HEK293 (cell line): Measurements from ENCODE around the gene ZNF324.

Experiments
- CTCF ChIA-PET: fragments of 350-600 bp; formaldehyde crosslinking; extraction: SDS; loops from one replicate; lab custom pipeline; 2021; ENCODE audit warnings: antibody characterized with exemption; lab: Yijun Ruan, JAX
- POLR2A ChIA-PET: fragments of 300-600 bp; formaldehyde crosslinking; extraction: SDS; loops from one replicate; lab custom pipeline; 2020; ENCODE audit warnings: antibody characterized with exemption, inconsistent platforms; lab: Yijun Ruan, JAX
- H3K27ac ChIP-seq: fragments of 200-500 bp; sonication (Bioruptor generic); 2 replicates; pipeline ENCODE4 v1.5.1; 2014; ENCODE audit warnings: low read depth, low read length, control low read depth, inconsistent platforms; ENCODE audit errors: extremely low read depth
- H3K36me3 ChIP-seq, 2 experiments: fragments of 200-500 bp in 1 of 2; sonication (Bioruptor generic) in 1 of 2; 1 replicate in 1 of 2; 2 replicates in 1 of 2; pipeline ENCODE4 v1.5.1; 2014 to 2017; ENCODE audit warnings: inconsistent platforms in 2 of 2, low read length in 2 of 2; ENCODE audit not compliant: control insufficient read depth in 2 of 2, insufficient read depth in 1 of 2
- H3K4me1 ChIP-seq: fragments of 200-500 bp; sonication (Bioruptor generic); 2 replicates; pipeline ENCODE4 v1.5.1; 2014; ENCODE audit warnings: mild to moderate bottlenecking, low read length, inconsistent platforms; ENCODE audit not compliant: control insufficient read depth, insufficient read depth
- H3K4me3 ChIP-seq: 2 replicates; pipeline ENCODE4 v1.5.1; 2011; ENCODE audit warnings: low read depth, mild to moderate bottlenecking, control low read depth, low read length, moderate library complexity
- H3K9me3 ChIP-seq: fragments of 200-500 bp; sonication (Bioruptor generic); 2 replicates; pipeline ENCODE4 v1.5.1; 2014; ENCODE audit warnings: low read depth, low read length, inconsistent platforms; ENCODE audit not compliant: control insufficient read depth, insufficient read depth
- HOXC10 ChIP-seq: sonication (generic); formaldehyde crosslinking; IDR thresholded peaks from 2 replicates; pipeline ENCODE4 v1.8.1; 2023; ENCODE audit warnings: mild to moderate bottlenecking, missing genetic modification reagents
- HOXD13 ChIP-seq: sonication (generic); formaldehyde crosslinking; IDR thresholded peaks from 2 replicates; pipeline ENCODE4 v1.8.0; 2022; ENCODE audit warnings: missing genetic modification reagents, borderline replicate concordance
- KLF8 ChIP-seq: fragments of 450-650 bp; formaldehyde crosslinking; IDR thresholded peaks from 2 replicates; pipeline ENCODE4 v1.5.1; 2016; ENCODE audit warnings: missing biosample characterization, missing genetic modification characterization
- OSR2 ChIP-seq: fragments of 450-650 bp; formaldehyde crosslinking; IDR thresholded peaks from 2 replicates; pipeline ENCODE4 v1.5.1; 2016; ENCODE audit warnings: missing biosample characterization, missing genetic modification characterization
- ZFP3 ChIP-seq: fragments of 450-650 bp; formaldehyde crosslinking; IDR thresholded peaks from 2 replicates; pipeline ENCODE4 v1.5.1; 2016; ENCODE audit warnings: low read depth, missing biosample characterization, missing genetic modification characterization
- ZNF112 ChIP-seq: fragments of 450-650 bp; formaldehyde crosslinking; IDR thresholded peaks from 2 replicates; pipeline ENCODE4 v1.5.0; 2017; ENCODE audit warnings: missing biosample characterization, missing genetic modification characterization
- ZNF24 ChIP-seq: fragments of 450-650 bp; formaldehyde crosslinking; IDR thresholded peaks from 2 replicates; pipeline ENCODE4 v1.5.1; 2016; ENCODE audit warnings: missing biosample characterization, missing genetic modification characterization
- ZNF266 ChIP-seq: fragments of 450-650 bp; formaldehyde crosslinking; IDR thresholded peaks from 2 replicates; pipeline ENCODE4 v1.5.1; 2016; ENCODE audit warnings: missing biosample characterization, missing genetic modification characterization, low read depth
- ZNF426 ChIP-seq: fragments of 450-650 bp; formaldehyde crosslinking; IDR thresholded peaks from 2 replicates; pipeline ENCODE4 v1.5.1; 2017; ENCODE audit warnings: missing biosample characterization, missing genetic modification characterization, mild to moderate bottlenecking, inconsistent platforms, moderate library complexity
- ZNF501 ChIP-seq: fragments of 450-650 bp; formaldehyde crosslinking; IDR thresholded peaks from 2 replicates; pipeline ENCODE4 v1.5.1; 2016; ENCODE audit warnings: missing biosample characterization, missing genetic modification characterization
- ZNF670 ChIP-seq: fragments of 450-650 bp; formaldehyde crosslinking; IDR thresholded peaks from 2 replicates; pipeline ENCODE4 v1.5.1; 2016; ENCODE audit warnings: missing biosample characterization, missing genetic modification characterization, low read depth
- TF ChIP-seq, protein P1 (sequence below): sonication (generic); formaldehyde crosslinking; IDR thresholded peaks from 2 replicates; pipeline ENCODE4 v1.8.1; 2022; ENCODE audit warnings: mild to moderate bottlenecking, moderate library complexity, missing genetic modification reagents
- TF ChIP-seq, protein P2 (sequence below): fragments of 450-650 bp; formaldehyde crosslinking; IDR thresholded peaks from 2 replicates; pipeline ENCODE4 v1.5.1; 2016; ENCODE audit warnings: missing biosample characterization, missing genetic modification characterization
- TF ChIP-seq, protein P3 (sequence below): fragments of 450-650 bp; formaldehyde crosslinking; IDR thresholded peaks from 2 replicates; pipeline ENCODE4 v1.5.1; 2016; ENCODE audit warnings: missing biosample characterization, missing genetic modification characterization
- TF ChIP-seq, protein P4 (sequence below): fragments of 450-650 bp; formaldehyde crosslinking; IDR thresholded peaks from 2 replicates; pipeline ENCODE4 v1.5.1; 2016; ENCODE audit warnings: missing biosample characterization, missing genetic modification characterization
- TF ChIP-seq, protein P5 (sequence below): fragments of 450-650 bp; formaldehyde crosslinking; IDR thresholded peaks from 2 replicates; pipeline ENCODE4 v1.5.1; 2016; ENCODE audit warnings: missing biosample characterization, missing genetic modification characterization

The ZNF324 gene

DNA sequence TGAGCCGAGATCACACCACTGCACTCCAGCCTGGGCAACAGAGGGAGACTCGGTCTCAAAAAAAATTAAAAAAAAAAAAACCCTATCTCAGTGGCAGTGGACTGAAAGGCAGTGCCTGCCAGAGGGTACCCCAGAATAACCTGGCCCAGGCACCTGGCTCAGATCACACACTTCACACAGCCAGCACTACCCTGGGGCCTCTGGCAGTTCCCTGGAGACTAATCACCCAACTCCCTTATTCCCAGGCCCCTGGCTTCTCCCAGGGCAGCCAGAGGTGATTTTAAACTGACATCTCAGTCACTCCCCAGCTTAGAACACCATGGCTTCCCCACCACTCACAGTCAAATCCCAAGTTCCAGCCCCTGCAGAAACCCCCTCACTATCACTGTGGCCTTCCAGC is 48.4 kb downstream of the ZNF324 start (continued):
- no peak for TF ChIP-seq ZNF670 (tag by site-specific recombination)

DNA sequence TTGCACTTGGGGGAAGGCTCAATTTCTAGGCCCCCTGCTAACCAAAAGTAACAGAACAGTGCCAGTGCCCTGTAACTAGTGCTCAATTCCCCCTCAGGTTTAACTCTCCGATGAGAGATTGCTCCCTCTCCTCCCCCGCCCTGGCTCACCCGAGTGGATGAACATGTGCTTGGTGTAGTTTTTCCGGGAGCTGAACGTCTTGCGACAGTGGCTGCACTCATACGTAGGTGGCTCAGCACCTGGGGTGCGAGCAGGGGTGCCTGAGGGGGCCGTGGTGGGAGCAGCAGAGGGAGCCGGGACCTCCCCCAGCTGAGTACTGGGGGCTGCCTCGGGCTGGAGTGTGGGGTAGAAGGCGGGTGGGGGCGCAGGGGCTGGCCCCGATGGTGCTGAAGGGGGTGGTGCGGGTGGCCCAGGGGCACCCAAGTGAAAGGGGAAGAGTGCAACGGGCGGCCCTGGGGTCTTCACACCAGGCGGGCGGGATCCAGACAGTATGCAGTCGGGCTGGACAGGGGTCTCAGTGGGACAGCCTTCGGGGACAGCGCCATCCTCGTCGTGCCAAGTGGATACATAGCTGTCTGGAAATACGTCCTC is 49.5 kb downstream of the ZNF324 start:
- Histone ChIP-seq H3K27ac (no peak overlapping the region), H3K4me3 (no peak overlapping the region), H3K4me1 (peaks cover 10% of the 10 kb centered on the region), H3K36me3 (peaks cover 0 to 27% of the 10 kb centered on the region in 2 experiments; a peak in 1 of 3 replicates), H3K9me3 (no peaks in the 10 kb centered on the region)
- POLR2A ChIA-PET = interaction anchor here (0.9 kb wide), 1 partner anchor 28 kb away, joined by 3 read pairs; the partner anchor contains the start of gene TRIM28
- TF ChIP-seq HOXC10 (CRISPR knock-in tag) (0 out of 2 replicates have a peak, but pooled peaks have one; percentile 10), ZNF112 (tag by site-specific recombination) (no peak), ZNF501 (tag by site-specific recombination) (no peak), ZNF426 (tag by site-specific recombination) (no peak)
- CTCF ChIA-PET = interaction anchor here (0.6 kb wide), 1 partner anchor 50 kb away, joined by 5 read pairs; no protein-coding TSS in a partner anchor

DNA sequence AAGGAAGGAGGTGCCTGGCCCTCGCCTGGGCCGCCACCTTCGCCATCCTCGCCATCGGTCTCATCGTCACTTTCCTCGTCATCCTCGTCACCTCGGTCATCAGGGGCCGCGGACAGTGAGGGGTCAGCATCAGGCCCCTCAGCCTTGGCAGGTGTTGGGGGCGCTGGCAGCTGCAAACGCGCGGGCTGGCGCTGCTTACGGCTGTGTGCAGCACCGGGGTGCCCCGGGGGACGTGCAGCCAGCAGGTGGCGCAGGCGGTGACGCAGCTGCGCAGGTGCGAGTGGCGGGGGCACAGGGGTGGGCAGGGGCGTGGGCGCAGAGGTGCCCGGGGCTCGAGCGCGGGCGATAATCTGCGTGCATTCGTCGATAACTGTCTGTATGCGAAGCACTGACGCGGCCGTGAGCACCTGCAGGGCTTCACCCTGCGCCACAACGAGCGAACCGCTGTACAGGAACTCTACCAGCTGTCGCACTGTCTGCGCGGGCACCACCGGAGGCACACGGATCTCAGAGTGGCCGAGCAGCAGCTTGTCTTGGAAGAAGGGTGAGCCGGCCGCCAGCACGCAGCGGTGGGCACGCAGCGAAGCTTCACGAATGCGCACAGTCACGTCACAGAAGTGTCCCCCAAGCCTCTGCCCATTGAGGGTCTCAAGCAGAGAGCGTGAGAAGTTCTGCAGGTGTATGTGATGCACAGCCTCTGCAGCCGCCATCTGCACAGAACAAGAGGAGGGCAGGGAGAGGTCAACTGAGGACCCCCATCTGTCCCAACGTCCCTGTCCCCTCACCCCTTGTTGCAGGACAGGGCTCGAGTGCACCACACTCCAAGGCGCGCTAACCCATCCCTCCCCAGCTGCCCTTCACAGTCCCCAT is 50.3 kb downstream of the ZNF324 start:
- Histone ChIP-seq H3K4me1 (peaks cover 10% of the 10 kb centered on the region), H3K27ac (no peak overlapping the region), H3K9me3 (no peaks in the 10 kb centered on the region), H3K4me3 (no peak overlapping the region), H3K36me3 (peaks cover 0 to 27% of the 10 kb centered on the region in 2 experiments; a peak in 1 of 3 replicates)
- ChIA-PET CTCF (interaction anchor here (0.6 to 3.1 kb wide), 6 partner anchors 17 to 1998 kb away, joined by 3 to 26 read pairs (median 4); no protein-coding TSS in a partner anchor), POLR2A (interaction anchor here (0.6 to 1.6 kb wide), 5 partner anchors 12 to 42 kb away, joined by 3 to 7 read pairs (median 3); partner anchors contain the start of genes CHMP2A and TRIM28)
- TF ChIP-seq ZNF112 (tag by site-specific recombination) (no peak), HOXC10 (CRISPR knock-in tag) (0 out of 2 replicates have a peak, but pooled peaks have one; percentile 79), KLF8 (tag by site-specific recombination) (no peak)

DNA sequence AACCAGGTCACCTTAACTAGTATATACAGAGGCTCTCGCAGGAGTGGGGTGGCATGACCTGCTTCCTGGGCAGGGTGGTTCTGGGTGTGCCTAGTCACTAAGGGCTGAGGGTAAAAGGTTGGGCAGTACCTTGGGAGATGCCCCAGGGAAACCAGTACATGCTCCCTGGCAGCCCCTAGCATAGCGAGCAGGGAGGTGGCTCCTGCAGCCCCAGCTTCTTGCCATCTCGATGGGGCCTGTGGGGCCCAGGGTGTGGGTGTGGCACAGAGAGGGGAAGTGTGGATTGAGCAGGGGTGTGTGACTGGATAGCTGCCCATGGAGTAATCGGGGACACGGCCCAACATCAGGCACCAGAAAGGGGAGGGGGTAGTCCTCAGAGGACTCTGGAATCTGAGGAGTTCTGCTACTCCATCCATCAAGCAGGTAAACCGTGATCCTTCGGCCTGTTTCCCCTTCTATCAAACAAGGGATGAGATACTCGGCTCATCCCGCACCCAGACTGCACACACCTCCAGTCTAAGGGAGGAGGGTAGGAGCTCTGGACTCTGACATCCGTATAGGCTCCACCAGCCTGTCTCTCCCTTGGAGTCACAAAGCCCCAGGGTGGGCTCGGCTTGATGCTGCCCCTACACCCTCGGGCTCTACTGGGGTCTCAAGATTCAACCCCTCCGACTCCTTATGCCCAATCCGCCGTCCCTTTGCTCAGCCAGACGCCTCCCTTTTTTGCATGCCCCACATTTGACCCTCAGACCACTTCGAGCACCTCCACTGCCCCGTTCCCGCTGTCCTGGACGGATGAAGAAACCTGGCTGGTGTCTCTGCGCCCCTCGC is 51.6 kb downstream of the ZNF324 start:
- POLR2A ChIA-PET = interaction anchor here (0.6 to 4.6 kb wide), 24 partner anchors 14 to 381 kb away, joined by 3 to 107 read pairs (median 7); partner anchors contain the start of genes CHMP2A, TRIM28, UBE2M and ZNF274
- peaks cover 10% of the 10 kb centered on the region for H3K4me1 ChIP-seq
- H3K36me3 ChIP-seq = peaks cover 0 to 23% of the 10 kb centered on the region in 2 experiments; a peak in 1 of 3 replicates
- CTCF ChIA-PET = interaction anchor here (0.6 to 3.4 kb wide), 43 partner anchors 9 to 2000 kb away, joined by 3 to 26 read pairs (median 5); partner anchors contain the start of genes CHMP2A, TRIM28, ZNF324B and ZNF446
- no peaks in the 10 kb centered on the region for H3K9me3 ChIP-seq
- H3K4me3 ChIP-seq = peak overlapping the region; percentile 74
- peak overlapping the region; percentile 94 for H3K27ac ChIP-seq
- TF ChIP-seq, protein P1, sequence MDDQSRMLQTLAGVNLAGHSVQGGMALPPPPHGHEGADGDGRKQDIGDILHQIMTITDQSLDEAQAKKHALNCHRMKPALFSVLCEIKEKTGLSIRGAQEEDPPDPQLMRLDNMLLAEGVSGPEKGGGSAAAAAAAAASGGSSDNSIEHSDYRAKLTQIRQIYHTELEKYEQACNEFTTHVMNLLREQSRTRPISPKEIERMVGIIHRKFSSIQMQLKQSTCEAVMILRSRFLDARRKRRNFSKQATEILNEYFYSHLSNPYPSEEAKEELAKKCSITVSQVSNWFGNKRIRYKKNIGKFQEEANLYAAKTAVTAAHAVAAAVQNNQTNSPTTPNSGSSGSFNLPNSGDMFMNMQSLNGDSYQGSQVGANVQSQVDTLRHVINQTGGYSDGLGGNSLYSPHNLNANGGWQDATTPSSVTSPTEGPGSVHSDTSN (CRISPR knock-in tag) = 0 out of 2 replicates have a peak, but pooled peaks have one; percentile 53
- TF ChIP-seq, protein P2, sequence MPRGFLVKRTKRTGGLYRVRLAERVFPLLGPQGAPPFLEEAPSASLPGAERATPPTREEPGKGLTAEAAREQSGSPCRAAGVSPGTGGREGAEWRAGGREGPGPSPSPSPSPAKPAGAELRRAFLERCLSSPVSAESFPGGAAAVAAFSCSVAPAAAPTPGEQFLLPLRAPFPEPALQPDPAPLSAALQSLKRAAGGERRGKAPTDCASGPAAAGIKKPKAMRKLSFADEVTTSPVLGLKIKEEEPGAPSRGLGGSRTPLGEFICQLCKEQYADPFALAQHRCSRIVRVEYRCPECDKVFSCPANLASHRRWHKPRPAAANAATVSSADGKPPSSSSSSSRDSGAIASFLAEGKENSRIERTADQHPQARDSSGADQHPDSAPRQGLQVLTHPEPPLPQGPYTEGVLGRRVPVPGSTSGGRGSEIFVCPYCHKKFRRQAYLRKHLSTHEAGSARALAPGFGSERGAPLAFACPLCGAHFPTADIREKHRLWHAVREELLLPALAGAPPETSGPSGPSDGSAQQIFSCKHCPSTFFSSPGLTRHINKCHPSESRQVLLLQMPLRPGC (tag by site-specific recombination) = no peak
- TF ChIP-seq ZNF266 (tag by site-specific recombination) (no peak), ZFP3 (no peak), ZNF426 (tag by site-specific recombination) (no peak), ZNF24 (tag by site-specific recombination) (no peak), HOXD13 (0 out of 2 replicates have a peak, but pooled peaks have one; percentile 29), OSR2 (tag by site-specific recombination) (no peak)
- TF ChIP-seq, protein P3, sequence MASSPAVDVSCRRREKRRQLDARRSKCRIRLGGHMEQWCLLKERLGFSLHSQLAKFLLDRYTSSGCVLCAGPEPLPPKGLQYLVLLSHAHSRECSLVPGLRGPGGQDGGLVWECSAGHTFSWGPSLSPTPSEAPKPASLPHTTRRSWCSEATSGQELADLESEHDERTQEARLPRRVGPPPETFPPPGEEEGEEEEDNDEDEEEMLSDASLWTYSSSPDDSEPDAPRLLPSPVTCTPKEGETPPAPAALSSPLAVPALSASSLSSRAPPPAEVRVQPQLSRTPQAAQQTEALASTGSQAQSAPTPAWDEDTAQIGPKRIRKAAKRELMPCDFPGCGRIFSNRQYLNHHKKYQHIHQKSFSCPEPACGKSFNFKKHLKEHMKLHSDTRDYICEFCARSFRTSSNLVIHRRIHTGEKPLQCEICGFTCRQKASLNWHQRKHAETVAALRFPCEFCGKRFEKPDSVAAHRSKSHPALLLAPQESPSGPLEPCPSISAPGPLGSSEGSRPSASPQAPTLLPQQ (tag by site-specific recombination) = peak; percentile 62; the same call in 1 of the 2 replicates
- TF ChIP-seq, protein P4, sequence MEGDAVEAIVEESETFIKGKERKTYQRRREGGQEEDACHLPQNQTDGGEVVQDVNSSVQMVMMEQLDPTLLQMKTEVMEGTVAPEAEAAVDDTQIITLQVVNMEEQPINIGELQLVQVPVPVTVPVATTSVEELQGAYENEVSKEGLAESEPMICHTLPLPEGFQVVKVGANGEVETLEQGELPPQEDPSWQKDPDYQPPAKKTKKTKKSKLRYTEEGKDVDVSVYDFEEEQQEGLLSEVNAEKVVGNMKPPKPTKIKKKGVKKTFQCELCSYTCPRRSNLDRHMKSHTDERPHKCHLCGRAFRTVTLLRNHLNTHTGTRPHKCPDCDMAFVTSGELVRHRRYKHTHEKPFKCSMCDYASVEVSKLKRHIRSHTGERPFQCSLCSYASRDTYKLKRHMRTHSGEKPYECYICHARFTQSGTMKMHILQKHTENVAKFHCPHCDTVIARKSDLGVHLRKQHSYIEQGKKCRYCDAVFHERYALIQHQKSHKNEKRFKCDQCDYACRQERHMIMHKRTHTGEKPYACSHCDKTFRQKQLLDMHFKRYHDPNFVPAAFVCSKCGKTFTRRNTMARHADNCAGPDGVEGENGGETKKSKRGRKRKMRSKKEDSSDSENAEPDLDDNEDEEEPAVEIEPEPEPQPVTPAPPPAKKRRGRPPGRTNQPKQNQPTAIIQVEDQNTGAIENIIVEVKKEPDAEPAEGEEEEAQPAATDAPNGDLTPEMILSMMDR (tag by site-specific recombination) = peak; percentile 75
- TF ChIP-seq, protein P5, sequence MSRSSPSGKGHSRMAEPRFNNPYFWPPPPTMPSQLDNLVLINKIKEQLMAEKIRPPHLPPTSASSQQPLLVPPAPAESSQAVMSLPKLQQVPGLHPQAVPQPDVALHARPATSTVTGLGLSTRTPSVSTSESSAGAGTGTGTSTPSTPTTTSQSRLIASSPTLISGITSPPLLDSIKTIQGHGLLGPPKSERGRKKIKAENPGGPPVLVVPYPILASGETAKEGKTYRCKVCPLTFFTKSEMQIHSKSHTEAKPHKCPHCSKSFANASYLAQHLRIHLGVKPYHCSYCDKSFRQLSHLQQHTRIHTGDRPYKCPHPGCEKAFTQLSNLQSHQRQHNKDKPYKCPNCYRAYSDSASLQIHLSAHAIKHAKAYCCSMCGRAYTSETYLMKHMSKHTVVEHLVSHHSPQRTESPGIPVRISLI = no peak
